Retinal pigment epithelial cell (primary cell): ENCODE data around the gene MEIKIN.

Source experiments
- DNase-seq: peaks from one replicate; pipeline ENCODE4 v3.0.0-alpha.2; 2010; ENCODE audit warnings: low read depth
- H3K4me3 ChIP-seq: 2 replicates; pipeline ENCODE4 v1.5.1; 2011; ENCODE audit warnings: mild to moderate bottlenecking, low read length, control low read depth, moderate library complexity
- TF ChIP-seq, protein P1 (sequence below): conservative IDR thresholded peaks from 2 replicates; pipeline ENCODE4 v1.5.1; 2011; ENCODE audit warnings: low read depth, low read length, control low read depth, inconsistent platforms

Gene MEIKIN

DNA sequence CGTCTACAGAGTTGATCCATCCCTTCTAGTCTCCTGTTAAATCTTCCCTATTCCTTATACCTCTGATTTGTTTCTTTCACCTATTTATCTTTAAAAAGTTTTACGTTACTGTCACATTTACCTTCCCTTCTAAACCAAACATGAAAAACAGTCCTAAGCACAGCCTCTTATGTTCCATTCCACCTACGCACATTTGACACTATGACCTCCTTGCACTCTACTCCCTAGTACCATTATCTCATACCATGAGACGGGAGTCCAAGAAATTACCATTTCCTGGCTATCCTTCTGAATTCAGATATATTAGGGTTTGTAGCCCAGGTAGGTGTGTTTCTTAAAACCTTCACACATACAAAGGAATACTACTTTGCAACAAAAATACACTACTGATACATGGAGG lies 173.8 kb downstream of the MEIKIN start:
- DNase-seq = no peak
- TF ChIP-seq, protein P1, sequence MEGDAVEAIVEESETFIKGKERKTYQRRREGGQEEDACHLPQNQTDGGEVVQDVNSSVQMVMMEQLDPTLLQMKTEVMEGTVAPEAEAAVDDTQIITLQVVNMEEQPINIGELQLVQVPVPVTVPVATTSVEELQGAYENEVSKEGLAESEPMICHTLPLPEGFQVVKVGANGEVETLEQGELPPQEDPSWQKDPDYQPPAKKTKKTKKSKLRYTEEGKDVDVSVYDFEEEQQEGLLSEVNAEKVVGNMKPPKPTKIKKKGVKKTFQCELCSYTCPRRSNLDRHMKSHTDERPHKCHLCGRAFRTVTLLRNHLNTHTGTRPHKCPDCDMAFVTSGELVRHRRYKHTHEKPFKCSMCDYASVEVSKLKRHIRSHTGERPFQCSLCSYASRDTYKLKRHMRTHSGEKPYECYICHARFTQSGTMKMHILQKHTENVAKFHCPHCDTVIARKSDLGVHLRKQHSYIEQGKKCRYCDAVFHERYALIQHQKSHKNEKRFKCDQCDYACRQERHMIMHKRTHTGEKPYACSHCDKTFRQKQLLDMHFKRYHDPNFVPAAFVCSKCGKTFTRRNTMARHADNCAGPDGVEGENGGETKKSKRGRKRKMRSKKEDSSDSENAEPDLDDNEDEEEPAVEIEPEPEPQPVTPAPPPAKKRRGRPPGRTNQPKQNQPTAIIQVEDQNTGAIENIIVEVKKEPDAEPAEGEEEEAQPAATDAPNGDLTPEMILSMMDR = no peak
- no peak overlapping the region for H3K4me3 ChIP-seq

DNA sequence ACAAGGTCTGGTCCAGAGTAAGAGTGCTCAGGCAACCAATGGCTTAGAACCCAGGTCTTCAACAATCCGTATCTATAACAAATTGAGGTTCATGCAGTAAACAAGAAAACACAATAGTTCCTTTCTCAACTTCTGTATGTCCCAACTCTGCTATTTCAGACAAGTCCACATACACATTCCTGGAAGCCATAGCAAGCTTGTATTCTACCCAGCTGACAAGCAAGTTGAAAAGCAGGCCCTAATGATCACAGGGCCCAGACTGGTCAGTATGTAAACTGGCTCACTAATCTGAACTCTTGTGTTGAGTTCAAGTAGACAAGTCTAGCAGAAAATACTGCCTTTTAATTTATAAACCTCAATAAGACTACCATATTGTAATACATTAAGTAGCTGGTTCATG lies 175.5 kb downstream of the MEIKIN start:
- no peak overlapping the region for H3K4me3 ChIP-seq
- TF ChIP-seq, protein P1 = no peak
- peak; percentile 51 for DNase-seq

DNA sequence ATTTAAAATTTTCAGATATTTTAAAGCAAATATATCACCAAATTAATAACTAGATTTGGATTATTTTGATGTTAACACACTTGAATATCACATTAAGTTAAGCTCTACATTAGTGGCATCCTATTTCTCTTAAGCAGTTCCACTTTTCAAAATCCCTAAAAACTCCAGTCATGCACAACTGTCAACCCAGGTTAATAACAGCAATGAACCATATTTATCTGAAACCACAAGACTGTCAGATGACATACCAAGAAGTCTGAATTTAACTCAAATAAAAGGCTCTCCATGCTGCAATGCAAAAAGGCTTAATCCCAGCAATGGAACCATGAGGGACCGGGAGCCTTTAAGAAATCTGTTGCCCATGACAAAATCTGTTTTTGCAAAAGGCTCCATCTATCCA lies 176.1 kb downstream of the MEIKIN start:
- peak; percentile 86 for DNase-seq
- no peak overlapping the region for H3K4me3 ChIP-seq
- TF ChIP-seq, protein P1 = no peak

DNA sequence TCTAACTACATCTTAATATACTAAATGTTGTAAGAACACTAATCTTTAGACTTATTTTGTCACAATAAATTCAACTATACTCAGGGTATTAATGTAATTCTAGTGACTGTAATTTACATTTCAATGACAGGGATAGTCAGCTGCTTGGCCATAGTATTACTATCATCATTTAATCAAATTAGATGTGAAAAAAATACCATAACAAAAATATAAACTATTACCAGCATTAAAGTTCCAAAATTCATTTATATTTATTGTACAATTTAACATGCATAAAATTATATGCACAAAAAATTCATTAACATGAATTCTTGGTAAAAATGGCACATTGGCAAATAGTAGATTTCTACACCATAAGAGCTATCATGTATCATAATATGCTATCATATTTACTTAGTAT lies 177.6 kb downstream of the MEIKIN start:
- no peak for DNase-seq
- no peak overlapping the region for H3K4me3 ChIP-seq
- TF ChIP-seq, protein P1 = no peak

DNA sequence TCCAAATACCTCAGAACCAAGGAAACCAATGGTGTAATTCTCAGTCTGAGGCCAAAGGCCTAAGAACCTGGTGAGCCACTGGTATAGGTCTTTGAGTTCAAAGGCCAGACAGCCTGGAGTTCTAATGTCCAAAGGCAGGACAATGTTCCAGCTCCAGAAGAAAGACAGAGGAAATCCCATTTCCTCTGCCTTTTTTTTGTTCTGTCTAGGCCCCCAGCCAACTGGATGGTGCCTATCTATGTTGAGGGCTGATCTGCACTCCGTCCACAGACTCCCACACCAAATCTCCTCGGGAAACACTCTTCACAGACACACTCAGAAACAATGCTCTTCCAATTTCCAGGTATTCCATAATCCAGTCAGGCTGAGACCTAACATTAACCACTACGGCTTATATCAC lies 178.8 kb downstream of the MEIKIN start:
- TF ChIP-seq, protein P1 = no peak
- DNase-seq = no peak
- no peak overlapping the region for H3K4me3 ChIP-seq

DNA sequence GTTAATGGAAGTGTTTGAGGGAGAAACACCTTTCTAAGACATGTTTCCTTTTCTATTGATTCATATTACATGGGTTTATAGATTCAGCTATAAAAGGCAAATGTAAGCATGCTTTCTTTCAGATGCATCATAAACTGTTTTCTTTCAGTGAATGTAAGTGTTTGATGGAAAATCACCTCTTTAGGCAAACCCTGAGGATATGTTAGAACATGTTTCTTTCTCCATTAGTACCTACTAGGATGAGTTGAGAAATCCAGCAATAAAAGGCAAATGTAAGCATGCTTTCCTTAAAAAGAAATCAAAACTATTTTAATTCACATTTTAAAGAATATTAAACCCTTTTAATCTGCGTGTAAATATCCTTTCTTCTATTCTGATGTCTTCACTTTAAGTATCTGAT lies 180.2 kb downstream of the MEIKIN start:
- TF ChIP-seq, protein P1 = no peak
- no peak for DNase-seq
- no peak overlapping the region for H3K4me3 ChIP-seq

DNA sequence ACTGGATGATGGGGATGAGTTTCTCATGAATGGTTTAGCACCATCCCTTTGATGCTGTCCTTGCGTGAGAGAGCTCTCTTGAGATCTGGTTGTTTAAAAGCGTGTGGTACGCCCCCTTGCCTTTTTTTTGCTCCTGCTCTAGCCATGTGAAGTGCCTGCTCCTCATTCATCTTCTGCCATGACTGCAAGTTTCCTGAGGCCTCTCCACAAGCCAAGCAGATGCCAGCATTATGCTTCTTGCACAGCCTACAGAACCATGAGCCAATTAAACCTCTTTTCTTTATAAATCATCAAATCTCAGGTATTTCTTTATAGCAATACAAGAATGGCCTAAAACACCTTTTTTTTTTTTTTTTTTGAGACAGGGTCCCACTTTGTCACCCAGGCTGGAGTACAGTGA lies 181.5 kb downstream of the MEIKIN start:
- no peak overlapping the region for H3K4me3 ChIP-seq
- TF ChIP-seq, protein P1 = no peak
- no peak for DNase-seq
